PC-9 (cell line): Measurements from ENCODE around the gene CELF4.

ENCODE experiments used
- EZH2 ChIP-seq: fragments of 200-600 bp; sonication (generic); IDR thresholded peaks from 2 replicates; pipeline ENCODE4 v1.8.0; 2017; ENCODE audit warnings: antibody characterized with exemption, low read depth
- TF ChIP-seq, protein P1 (sequence below): fragments of 200-600 bp; sonication (generic); conservative IDR thresholded peaks from 2 replicates; pipeline ENCODE4 v1.6.1; 2017; ENCODE audit warnings: mixed run types, antibody characterized with exemption, mild to moderate bottlenecking, moderate library complexity

DNA sequence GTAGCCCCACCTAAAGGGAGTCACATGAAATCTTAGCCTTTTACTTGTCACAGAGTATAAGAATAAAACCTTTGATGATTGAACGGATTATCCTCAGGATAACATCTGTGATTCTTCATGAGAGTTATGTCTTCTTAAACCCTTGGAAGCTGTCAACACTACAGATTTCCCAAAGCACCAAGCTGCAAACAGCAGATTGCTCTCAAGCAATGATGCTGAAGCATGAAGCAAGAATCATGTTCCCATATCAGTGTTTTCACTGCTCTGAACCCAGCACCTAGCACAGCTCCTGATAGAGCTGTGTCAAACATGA lies 47.6 kb upstream of the CELF4 start:
- TF ChIP-seq EZH2: no peak
- TF ChIP-seq, protein P1, sequence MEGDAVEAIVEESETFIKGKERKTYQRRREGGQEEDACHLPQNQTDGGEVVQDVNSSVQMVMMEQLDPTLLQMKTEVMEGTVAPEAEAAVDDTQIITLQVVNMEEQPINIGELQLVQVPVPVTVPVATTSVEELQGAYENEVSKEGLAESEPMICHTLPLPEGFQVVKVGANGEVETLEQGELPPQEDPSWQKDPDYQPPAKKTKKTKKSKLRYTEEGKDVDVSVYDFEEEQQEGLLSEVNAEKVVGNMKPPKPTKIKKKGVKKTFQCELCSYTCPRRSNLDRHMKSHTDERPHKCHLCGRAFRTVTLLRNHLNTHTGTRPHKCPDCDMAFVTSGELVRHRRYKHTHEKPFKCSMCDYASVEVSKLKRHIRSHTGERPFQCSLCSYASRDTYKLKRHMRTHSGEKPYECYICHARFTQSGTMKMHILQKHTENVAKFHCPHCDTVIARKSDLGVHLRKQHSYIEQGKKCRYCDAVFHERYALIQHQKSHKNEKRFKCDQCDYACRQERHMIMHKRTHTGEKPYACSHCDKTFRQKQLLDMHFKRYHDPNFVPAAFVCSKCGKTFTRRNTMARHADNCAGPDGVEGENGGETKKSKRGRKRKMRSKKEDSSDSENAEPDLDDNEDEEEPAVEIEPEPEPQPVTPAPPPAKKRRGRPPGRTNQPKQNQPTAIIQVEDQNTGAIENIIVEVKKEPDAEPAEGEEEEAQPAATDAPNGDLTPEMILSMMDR: no peak
